Liver (tissue), 3 donors: ENCODE results near the gene NUP93.

Source experiments
- RAD21 ChIP-seq, 2 donors: IDR thresholded peaks; 2 replicates each; pipeline ENCODE4 v1.6.1; 2016; ENCODE audit warnings: antibody characterized with exemption in 2 of 2, mild to moderate bottlenecking in 2 of 2
- TF ChIP-seq, protein P1 (sequence below): fragments of 150-350 bp; IDR thresholded peaks from 2 replicates; pipeline ENCODE4 v1.5.1; 2017; ENCODE audit warnings: improper control_type of control experiment, low read depth, low read length; ENCODE audit not compliant: missing input control
- donor health status: healthy.
- donor health status: healthy.

GRCh38 chr16:56866955-56867830, 137.3 kb downstream of the NUP93 start:
- TF ChIP-seq, protein P1, sequence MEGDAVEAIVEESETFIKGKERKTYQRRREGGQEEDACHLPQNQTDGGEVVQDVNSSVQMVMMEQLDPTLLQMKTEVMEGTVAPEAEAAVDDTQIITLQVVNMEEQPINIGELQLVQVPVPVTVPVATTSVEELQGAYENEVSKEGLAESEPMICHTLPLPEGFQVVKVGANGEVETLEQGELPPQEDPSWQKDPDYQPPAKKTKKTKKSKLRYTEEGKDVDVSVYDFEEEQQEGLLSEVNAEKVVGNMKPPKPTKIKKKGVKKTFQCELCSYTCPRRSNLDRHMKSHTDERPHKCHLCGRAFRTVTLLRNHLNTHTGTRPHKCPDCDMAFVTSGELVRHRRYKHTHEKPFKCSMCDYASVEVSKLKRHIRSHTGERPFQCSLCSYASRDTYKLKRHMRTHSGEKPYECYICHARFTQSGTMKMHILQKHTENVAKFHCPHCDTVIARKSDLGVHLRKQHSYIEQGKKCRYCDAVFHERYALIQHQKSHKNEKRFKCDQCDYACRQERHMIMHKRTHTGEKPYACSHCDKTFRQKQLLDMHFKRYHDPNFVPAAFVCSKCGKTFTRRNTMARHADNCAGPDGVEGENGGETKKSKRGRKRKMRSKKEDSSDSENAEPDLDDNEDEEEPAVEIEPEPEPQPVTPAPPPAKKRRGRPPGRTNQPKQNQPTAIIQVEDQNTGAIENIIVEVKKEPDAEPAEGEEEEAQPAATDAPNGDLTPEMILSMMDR = peak; percentile 81
- TF ChIP-seq RAD21 (IDR thresholded peaks at IDR 0.05) = peak; percentile 89 to 91
